Heart left ventricle (tissue), 13 donors: ENCODE measurements around the gene MGLL.

Experiments used
- POLR2A ChIP-seq, 2 donors: fragments of 450-650 bp; IDR thresholded peaks; one replicate each; pipeline ENCODE4 v1.6.1; 2017; ENCODE audit warnings: antibody characterized with exemption in 2 of 2, mild to moderate bottlenecking in 2 of 2, moderate library complexity in 2 of 2
- TF ChIP-seq, protein P1 (sequence below), 12 donors: fragments of 200-600 bp; sonication (generic) in 4 of 12; IDR thresholded peaks; one replicate each; pipeline versions ENCODE4 v1.5.0 to v1.8.0; 2018 to 2022; ENCODE audit warnings: antibody characterized with exemption in 12 of 12, mild to moderate bottlenecking in 5 of 12
- donor health status: ischemic (EF 13 %, LVEDD 7.1; RV severe dilation, severe dysfunction).
- donor health status: DM: no; HTN: yes; CAD: no.
- donor health status: DM: no; HTN: no; CAD: no.
- donor health status: ischemic (EF 25% LVEDD 6.9; RV normal size, moderate dysfunction).
- donor health status: ischemic (EF 25% LVEDD 5.7; RV mildly dilated, moderate dysfunction).
- donor health status: ischemic (EF 35%, LVEDD 5.7; RV mildly dilated, moderate dysfunction).
- donor health status: nonischemic (EF 11% LVEDD 7.7; RV severe dilation, severe dysfunction).
- donor health status: DM: yes; HTN: yes; CAD: no.
- donor health status: PGD.
- donor health status: ischemic (EF 29% LVEDD 5.4; RV normal size, mild dysfunction).
- donor health status: nonischemic (EF 23%, LVEDD 6.1; RV moderate dilation, normal function).

DNA sequence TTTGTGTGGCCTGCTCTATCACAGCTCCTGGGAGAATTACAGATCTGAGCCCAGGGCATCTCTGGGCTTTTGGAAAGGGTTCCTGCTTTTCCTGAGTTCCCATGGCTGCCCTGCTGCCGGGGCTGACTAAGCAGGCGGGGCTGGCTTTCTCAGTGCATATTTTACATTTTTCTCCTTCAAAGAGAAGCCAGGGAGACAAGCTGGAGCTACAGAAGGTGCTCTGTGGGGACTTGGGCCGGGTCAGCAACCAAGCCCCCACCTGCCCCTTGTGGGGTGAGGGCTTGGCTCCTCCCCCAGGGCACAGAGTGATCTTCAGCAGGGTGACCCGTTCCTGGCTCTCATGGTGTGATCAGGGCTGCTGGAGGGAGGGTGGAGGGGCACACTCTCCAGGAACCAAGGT, 132.2 kb downstream of the MGLL start:
- TF ChIP-seq, protein P1, sequence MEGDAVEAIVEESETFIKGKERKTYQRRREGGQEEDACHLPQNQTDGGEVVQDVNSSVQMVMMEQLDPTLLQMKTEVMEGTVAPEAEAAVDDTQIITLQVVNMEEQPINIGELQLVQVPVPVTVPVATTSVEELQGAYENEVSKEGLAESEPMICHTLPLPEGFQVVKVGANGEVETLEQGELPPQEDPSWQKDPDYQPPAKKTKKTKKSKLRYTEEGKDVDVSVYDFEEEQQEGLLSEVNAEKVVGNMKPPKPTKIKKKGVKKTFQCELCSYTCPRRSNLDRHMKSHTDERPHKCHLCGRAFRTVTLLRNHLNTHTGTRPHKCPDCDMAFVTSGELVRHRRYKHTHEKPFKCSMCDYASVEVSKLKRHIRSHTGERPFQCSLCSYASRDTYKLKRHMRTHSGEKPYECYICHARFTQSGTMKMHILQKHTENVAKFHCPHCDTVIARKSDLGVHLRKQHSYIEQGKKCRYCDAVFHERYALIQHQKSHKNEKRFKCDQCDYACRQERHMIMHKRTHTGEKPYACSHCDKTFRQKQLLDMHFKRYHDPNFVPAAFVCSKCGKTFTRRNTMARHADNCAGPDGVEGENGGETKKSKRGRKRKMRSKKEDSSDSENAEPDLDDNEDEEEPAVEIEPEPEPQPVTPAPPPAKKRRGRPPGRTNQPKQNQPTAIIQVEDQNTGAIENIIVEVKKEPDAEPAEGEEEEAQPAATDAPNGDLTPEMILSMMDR (IDR thresholded peaks at IDR 0.05), result no peak
- no peak for TF ChIP-seq POLR2A (IDR thresholded peaks at IDR 0.05)
